ENCODE results near the gene THOC2.
"Not testable (repeated sequence)": the region's sequence is repeated elsewhere in the genome, so short reads cannot be mapped to it uniquely, and the experiment has no call there.

The THOC2 gene

GRCh38 chrX:123691776-123692175 is 41.1 kb downstream of the THOC2 start:
- ChIA-PET POLR2A (no interaction called here), CTCF (no interaction called here)
- no peak for DNase-seq (ENCODE audit: extremely low spot score)

DNA sequence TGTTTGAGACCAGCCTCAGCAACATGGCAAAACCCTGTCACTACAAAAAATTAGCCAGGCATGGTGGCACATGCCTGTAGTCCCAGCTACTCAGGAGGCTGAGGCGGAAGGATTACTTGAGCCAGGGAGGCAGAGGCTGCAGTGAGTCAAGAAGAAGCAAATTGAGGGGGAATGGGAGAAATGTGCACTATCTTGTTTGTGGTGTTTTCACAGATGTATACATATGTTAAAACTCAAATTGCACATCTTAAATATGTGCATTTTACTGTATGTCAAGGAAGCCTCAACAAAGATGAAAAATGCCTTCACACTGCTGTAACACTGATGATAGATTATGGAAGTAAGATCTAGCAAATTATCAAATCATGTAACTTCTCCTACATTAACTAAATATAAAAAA is 44.3 kb downstream of the THOC2 start:
- no peak for DNase-seq (ENCODE audit: extremely low spot score)
- ChIA-PET CTCF (no interaction called here), POLR2A (no interaction called here)
- TF ChIP-seq TARDBP (IDR thresholded peaks at IDR 0.05): no peak
- TF ChIP-seq SP1 (IDR thresholded peaks at IDR 0.05): no peak
- no peak for TF ChIP-seq FOXA1 (IDR thresholded peaks at IDR 0.05)
- no peak for TF ChIP-seq BHLHE40 (IDR thresholded peaks at IDR 0.05; ENCODE audit: borderline replicate concordance)
- TF ChIP-seq ARNT (IDR thresholded peaks at IDR 0.05): no peak
- TF ChIP-seq HDGF (IDR thresholded peaks at IDR 0.05; ENCODE audit: borderline replicate concordance): no peak
- TF ChIP-seq NFRKB (IDR thresholded peaks at IDR 0.05): no peak
- TF ChIP-seq ZNF384 (IDR thresholded peaks at IDR 0.05): no peak
- TF ChIP-seq LEF1 (IDR thresholded peaks at IDR 0.05; ENCODE audit: borderline replicate concordance): no peak

More at GRCh38 chrX:123691776-123692175, 41.1 kb downstream of the THOC2 start:
- TF ChIP-seq ELF4 (IDR thresholded peaks at IDR 0.05) (no peak), NFRKB (IDR thresholded peaks at IDR 0.05) (no peak), SUZ12 (IDR thresholded peaks at IDR 0.05) (no peak), TARDBP (IDR thresholded peaks at IDR 0.05) (no peak), SP1 (IDR thresholded peaks at IDR 0.05) (no peak), FOXA1 (IDR thresholded peaks at IDR 0.05) (no peak), FOXM1 (IDR thresholded peaks at IDR 0.05; ENCODE audit: borderline replicate concordance) (no peak), BHLHE40 (IDR thresholded peaks at IDR 0.05; ENCODE audit: borderline replicate concordance) (no peak), FOXK2 (IDR thresholded peaks at IDR 0.05) (no peak), CTBP1 (IDR thresholded peaks at IDR 0.05; ENCODE audit: borderline replicate concordance) (no peak), PKNOX1 (IDR thresholded peaks at IDR 0.05) (no peak), L3MBTL2 (conservative IDR thresholded peaks at IDR 0.05) (no peak), HDGF (IDR thresholded peaks at IDR 0.05; ENCODE audit: borderline replicate concordance) (no peak)

DNA sequence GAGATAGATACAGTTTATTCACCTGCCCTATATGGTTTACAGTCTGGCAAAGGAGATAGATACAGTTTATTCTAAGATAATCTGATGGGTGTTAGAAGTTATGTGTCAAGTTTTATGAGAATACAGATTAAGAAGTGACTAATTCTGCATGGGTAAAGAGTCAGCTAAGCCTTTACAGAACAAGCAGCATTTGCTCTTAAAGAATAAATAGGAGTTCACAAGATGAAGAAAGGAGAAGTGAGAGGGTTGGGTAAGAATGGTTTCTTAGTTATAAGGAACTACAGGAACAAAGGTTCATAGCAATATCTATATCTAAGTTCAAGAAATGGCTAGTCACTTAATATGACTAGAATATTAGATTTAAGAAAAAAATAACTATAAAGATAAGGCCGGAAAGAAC is 47.6 kb downstream of the THOC2 start:
- ChIA-PET CTCF (no interaction called here), POLR2A (no interaction called here)
- no peak for DNase-seq (ENCODE audit: extremely low spot score)
- TF ChIP-seq TARDBP (IDR thresholded peaks at IDR 0.05) (no peak), LEF1 (IDR thresholded peaks at IDR 0.05; ENCODE audit: borderline replicate concordance) (no peak), FOXK2 (IDR thresholded peaks at IDR 0.05) (no peak), L3MBTL2 (conservative IDR thresholded peaks at IDR 0.05) (no peak), ARNT (IDR thresholded peaks at IDR 0.05) (no peak), FOXM1 (IDR thresholded peaks at IDR 0.05; ENCODE audit: borderline replicate concordance) (no peak), FOXA1 (IDR thresholded peaks at IDR 0.05) (no peak), BHLHE40 (IDR thresholded peaks at IDR 0.05; ENCODE audit: borderline replicate concordance) (no peak), ZNF384 (IDR thresholded peaks at IDR 0.05) (no peak), PKNOX1 (IDR thresholded peaks at IDR 0.05) (no peak), CTBP1 (IDR thresholded peaks at IDR 0.05; ENCODE audit: borderline replicate concordance) (no peak)

GRCh38 chrX:123682186-123682585 is 50.7 kb downstream of the THOC2 start:
- TF ChIP-seq LEF1 (IDR thresholded peaks at IDR 0.05; ENCODE audit: borderline replicate concordance) (no peak), CTBP1 (IDR thresholded peaks at IDR 0.05; ENCODE audit: borderline replicate concordance) (no peak), ARNT (IDR thresholded peaks at IDR 0.05) (no peak), SUZ12 (IDR thresholded peaks at IDR 0.05) (no peak), TARDBP (IDR thresholded peaks at IDR 0.05) (no peak), SP1 (IDR thresholded peaks at IDR 0.05) (no peak), PKNOX1 (IDR thresholded peaks at IDR 0.05) (no peak), BHLHE40 (IDR thresholded peaks at IDR 0.05; ENCODE audit: borderline replicate concordance) (no peak)
- ChIA-PET POLR2A (no interaction called here), CTCF (no interaction called here)
- no peak for DNase-seq (ENCODE audit: extremely low spot score)

DNA sequence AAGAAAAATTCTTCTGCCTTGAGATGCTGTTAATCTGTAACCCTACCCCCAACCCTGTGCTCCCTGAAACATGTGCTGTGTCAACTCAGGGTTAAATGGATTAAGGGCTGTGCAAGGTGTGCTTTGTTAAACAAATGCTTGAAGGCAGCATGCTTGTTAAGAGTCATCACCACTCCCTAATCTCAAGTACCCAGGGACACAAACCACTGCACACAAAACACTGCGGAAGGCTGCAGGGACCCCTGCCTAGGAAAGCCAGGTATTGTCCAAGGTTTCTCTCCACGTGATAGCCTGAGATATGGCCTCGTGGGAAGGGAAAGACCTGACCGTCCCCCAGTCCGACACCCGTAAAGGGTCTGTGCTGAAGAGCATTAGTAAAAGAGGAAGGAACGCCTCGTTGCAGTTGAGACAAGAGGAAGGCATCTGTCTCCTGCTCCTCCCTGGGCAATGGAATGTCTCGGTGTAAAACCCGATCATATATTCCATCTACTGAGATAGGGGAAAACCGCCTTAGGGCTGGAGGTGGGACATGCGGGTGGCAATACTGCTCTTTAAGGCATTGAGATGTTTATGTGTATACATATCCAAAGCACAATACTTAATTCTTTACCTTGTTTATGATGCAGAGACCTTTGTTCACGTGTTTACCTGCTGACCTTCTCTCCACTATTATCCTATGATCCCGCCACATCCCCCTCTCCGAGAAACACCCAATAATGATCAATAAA is 53.0 kb downstream of the THOC2 start:
- POLR2A ChIA-PET; DNase-seq (ENCODE audit: extremely low spot score); CTCF ChIA-PET: not testable (repeated sequence)

DNA sequence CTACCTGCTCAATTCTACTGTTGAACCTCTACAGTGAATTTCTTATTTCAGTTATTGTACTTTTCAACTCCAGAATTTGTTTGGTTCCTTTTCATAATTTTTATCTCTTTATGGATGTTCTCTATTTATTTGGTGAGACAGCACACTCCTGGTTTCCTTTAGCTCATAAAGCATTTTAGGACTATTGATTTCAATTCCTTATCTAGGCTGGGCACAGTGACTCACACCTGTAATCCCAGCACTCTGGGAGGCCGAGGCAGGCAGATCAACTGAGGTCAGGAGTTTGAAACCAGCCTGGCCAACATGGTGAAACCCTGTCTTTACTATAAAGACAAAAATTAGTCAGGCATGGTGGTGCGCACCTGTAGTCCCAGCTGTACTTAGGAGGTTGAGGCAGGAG is 57.7 kb downstream of the THOC2 start:
- TF ChIP-seq ZNF384 (IDR thresholded peaks at IDR 0.05): no peak
- DNase-seq (ENCODE audit: extremely low spot score): no peak
- CTCF ChIA-PET: no interaction called here
- POLR2A ChIA-PET: no interaction called here

DNA sequence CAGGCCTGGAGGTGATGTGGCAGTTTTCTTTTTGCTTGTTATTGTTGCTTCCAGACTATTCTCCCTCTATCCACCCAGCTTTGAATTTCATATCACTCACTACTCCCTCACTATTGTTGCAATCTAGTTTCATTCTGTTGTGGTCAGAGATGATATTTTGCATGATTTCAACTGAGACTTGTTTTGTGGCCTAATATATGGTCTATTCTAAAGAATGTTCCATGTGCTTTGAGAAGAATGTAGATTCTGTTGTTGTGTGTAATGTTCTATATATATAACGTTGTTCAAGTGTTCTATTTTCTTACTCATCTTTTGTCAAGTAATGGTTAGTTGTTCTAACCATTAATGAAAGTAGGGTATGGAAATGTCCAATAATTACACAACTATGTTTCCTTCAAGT is 59.0 kb downstream of the THOC2 start:
- CTCF ChIA-PET: no interaction called here
- POLR2A ChIA-PET: no interaction called here

More for the DNA sequence above, 59.0 kb downstream of the THOC2 start:
- TF ChIP-seq ARNT (IDR thresholded peaks at IDR 0.05) (no peak), ELF4 (IDR thresholded peaks at IDR 0.05) (no peak), BHLHE40 (IDR thresholded peaks at IDR 0.05; ENCODE audit: borderline replicate concordance) (no peak), HDGF (IDR thresholded peaks at IDR 0.05; ENCODE audit: borderline replicate concordance) (no peak), SUZ12 (IDR thresholded peaks at IDR 0.05) (no peak), FOXM1 (IDR thresholded peaks at IDR 0.05; ENCODE audit: borderline replicate concordance) (no peak), TARDBP (IDR thresholded peaks at IDR 0.05) (no peak), ZNF384 (IDR thresholded peaks at IDR 0.05) (no peak), L3MBTL2 (conservative IDR thresholded peaks at IDR 0.05) (no peak), FOXK2 (IDR thresholded peaks at IDR 0.05) (no peak), SP1 (IDR thresholded peaks at IDR 0.05) (no peak), PKNOX1 (IDR thresholded peaks at IDR 0.05) (no peak), FOXA1 (IDR thresholded peaks at IDR 0.05) (no peak), NFRKB (IDR thresholded peaks at IDR 0.05) (no peak), LEF1 (IDR thresholded peaks at IDR 0.05; ENCODE audit: borderline replicate concordance) (no peak), CTBP1 (IDR thresholded peaks at IDR 0.05; ENCODE audit: borderline replicate concordance) (no peak)
- DNase-seq (ENCODE audit: extremely low spot score): no peak

Data from HEK293T (cell line).